Esophagus muscularis mucosa (tissue), 4 donors: Measurements from ENCODE around the gene TESK2. TPM values are rescaled to one million over a fixed set of nuclear protein-coding genes. Genes with fewer than 3 reads are reported as not detected.

ENCODE experiments used
- DNase-seq: peaks from one replicate; pipeline ENCODE4 v3.0.0-alpha.2; 2017; ENCODE audit errors: extremely low spot score
- H3K27ac ChIP-seq, 4 donors: fragments of 200-600 bp; sonication (generic); replicated peaks in 1 of 4; 1 replicate in 3 of 4; 2 replicates in 1 of 4; pipeline ENCODE4 v1.5.1; 2016 to 2019; ENCODE audit warnings: mild to moderate bottlenecking in 1 of 4
- H3K27me3 ChIP-seq, 4 donors: fragments of 200-600 bp; sonication (generic); one replicate each; pipeline versions ENCODE4 v1.5.1 to v1.6.0; 2016 to 2019
- H3K36me3 ChIP-seq, 4 donors: fragments of 200-600 bp; sonication (generic); one replicate each; pipeline ENCODE4 v1.5.1; 2016 to 2019
- H3K4me1 ChIP-seq, 4 donors: fragments of 200-600 bp; sonication (generic); one replicate each; pipeline ENCODE4 v1.5.1; 2016 to 2019
- H3K4me3 ChIP-seq, 4 donors: fragments of 200-600 bp; sonication (generic); 1 replicate in 2 of 4; 2 replicates in 2 of 4; pipeline ENCODE4 v1.5.1; 2016 to 2019; ENCODE audit warnings: mild to moderate bottlenecking in 4 of 4, moderate library complexity in 1 of 4
- H3K9me3 ChIP-seq, 4 donors: fragments of 200-600 bp; sonication (generic); 1 replicate in 3 of 4; 2 replicates in 1 of 4; pipeline ENCODE4 v1.5.1; 2016 to 2019
- EP300 ChIP-seq: sonication (generic); formaldehyde crosslinking; IDR thresholded peaks from one replicate; pipeline ENCODE4 v1.6.1; 2017; ENCODE audit warnings: antibody characterized with exemption
- POLR2A ChIP-seq: fragments of 450-650 bp; IDR thresholded peaks from one replicate; pipeline ENCODE4 v1.6.1; 2017; ENCODE audit warnings: antibody characterized with exemption, moderate library complexity, mild to moderate bottlenecking, low read depth
- POLR2AphosphoS5 ChIP-seq, 2 donors: sonication (generic); formaldehyde crosslinking; IDR thresholded peaks; one replicate each; pipeline ENCODE4 v1.6.1; 2017; ENCODE audit warnings: antibody characterized with exemption in 2 of 2
- WGBS: methylation state at CpG from one replicate; pipeline ENCODE4 v1.1.5; 2018; 5-methylcytosine and 5-hydroxymethylcytosine counted together
- intact Hi-C: fragments of 100-400 bp; cut with DNase I; formaldehyde crosslinking; loops from one replicate; pipeline ENCODE4 v1.15.1; 2023
- total RNA-seq, 4 donors: library from RNA; depleted of rRNA; stranded (reverse); fragments of >200 nt; gene quantifications; one replicate each; pipeline versions ENCODE4 v1.1.0 to v1.2.1, GENCODE V29; 2016
- TF ChIP-seq, protein P1 (sequence below), 3 experiments: fragments of 200-600 bp in 2 of 3; fragments of 450-650 bp in 1 of 3; sonication (generic) in 2 of 3; IDR thresholded peaks; one replicate each; pipeline ENCODE4 v1.5.1; 2017 to 2019; ENCODE audit warnings: antibody characterized with exemption in 3 of 3, mild to moderate bottlenecking in 2 of 3, moderate library complexity in 1 of 3

The TESK2 gene
- total RNA-seq, 4 donors from 2014 or later = 3.3 to 6.5 (median 4.8) TPM

- 97% methylated on average over 3 of the region's 4 CpGs for WGBS
- TF ChIP-seq EP300 = no peak
- TF ChIP-seq POLR2A = no peak
- TF ChIP-seq POLR2AphosphoS5 (IDR thresholded peaks at IDR 0.05) = no peak
- TF ChIP-seq, protein P1, sequence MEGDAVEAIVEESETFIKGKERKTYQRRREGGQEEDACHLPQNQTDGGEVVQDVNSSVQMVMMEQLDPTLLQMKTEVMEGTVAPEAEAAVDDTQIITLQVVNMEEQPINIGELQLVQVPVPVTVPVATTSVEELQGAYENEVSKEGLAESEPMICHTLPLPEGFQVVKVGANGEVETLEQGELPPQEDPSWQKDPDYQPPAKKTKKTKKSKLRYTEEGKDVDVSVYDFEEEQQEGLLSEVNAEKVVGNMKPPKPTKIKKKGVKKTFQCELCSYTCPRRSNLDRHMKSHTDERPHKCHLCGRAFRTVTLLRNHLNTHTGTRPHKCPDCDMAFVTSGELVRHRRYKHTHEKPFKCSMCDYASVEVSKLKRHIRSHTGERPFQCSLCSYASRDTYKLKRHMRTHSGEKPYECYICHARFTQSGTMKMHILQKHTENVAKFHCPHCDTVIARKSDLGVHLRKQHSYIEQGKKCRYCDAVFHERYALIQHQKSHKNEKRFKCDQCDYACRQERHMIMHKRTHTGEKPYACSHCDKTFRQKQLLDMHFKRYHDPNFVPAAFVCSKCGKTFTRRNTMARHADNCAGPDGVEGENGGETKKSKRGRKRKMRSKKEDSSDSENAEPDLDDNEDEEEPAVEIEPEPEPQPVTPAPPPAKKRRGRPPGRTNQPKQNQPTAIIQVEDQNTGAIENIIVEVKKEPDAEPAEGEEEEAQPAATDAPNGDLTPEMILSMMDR (IDR thresholded peaks at IDR 0.05) = no peak
- Histone ChIP-seq H3K9me3 (no peaks in the 10 kb centered on the region), H3K4me3 (no peak overlapping the region), H3K27me3 (no peaks in the 10 kb centered on the region), H3K36me3 (no peaks in the 10 kb centered on the region), H3K27ac (no peak overlapping the region), H3K4me1 (peaks cover 0 to 16% (median 14%) of the 10 kb centered on the region in 4 donors)
- intact Hi-C loops = no loop called here
- DNase-seq = no peak
Measured at GRCh38 chr1:45380125-45380524, 110.8 kb downstream of the TESK2 start.

DNA sequence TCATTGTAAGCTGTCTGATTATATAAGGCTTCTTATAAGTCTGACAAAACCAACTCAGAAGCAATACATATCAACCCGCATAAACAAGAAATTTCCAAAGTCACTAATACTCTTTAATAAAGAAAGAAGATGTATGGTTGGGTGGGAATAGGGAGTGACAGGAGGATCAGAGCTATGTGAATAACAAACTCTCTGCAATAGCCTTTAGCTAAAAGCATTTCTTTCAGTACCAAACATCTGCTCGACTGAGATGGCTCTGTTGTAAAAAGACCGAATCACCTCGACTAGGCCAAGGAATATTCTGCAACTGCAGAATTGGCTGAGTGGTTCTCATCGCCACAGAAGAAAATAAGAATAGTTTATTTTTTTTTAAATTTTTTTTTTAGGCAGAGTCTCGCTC, 111.4 kb downstream of the TESK2 start:
- Histone ChIP-seq H3K36me3 (no peaks in the 10 kb centered on the region), H3K9me3 (no peaks in the 10 kb centered on the region), H3K4me3 (no peak overlapping the region), H3K27me3 (no peaks in the 10 kb centered on the region), H3K4me1 (peaks cover 0 to 19% (median 16%) of the 10 kb centered on the region in 4 donors), H3K27ac (no peak overlapping the region)
- DNase-seq = no peak
- TF ChIP-seq POLR2AphosphoS5 (IDR thresholded peaks at IDR 0.05) (no peak), POLR2A (no peak), EP300 (no peak)
- TF ChIP-seq, protein P1 (IDR thresholded peaks at IDR 0.05) = no peak
- intact Hi-C loops = no loop called here
- WGBS = 94% methylated on average over 6 of the region's 6 CpGs

- no peak overlapping the region for H3K4me3 ChIP-seq
- TF ChIP-seq, protein P1 (IDR thresholded peaks at IDR 0.05) = no peak
- no peak for TF ChIP-seq POLR2A
- no peak for TF ChIP-seq EP300
- TF ChIP-seq POLR2AphosphoS5 (IDR thresholded peaks at IDR 0.05) = no peak
- no peaks in the 10 kb centered on the region for H3K27me3 ChIP-seq
- no peaks in the 10 kb centered on the region for H3K36me3 ChIP-seq
- no peaks in the 10 kb centered on the region for H3K9me3 ChIP-seq
- intact Hi-C loops = no loop called here
- DNase-seq = no peak
- peaks cover 0 to 29% (median 16%) of the 10 kb centered on the region in 4 donors for H3K4me1 ChIP-seq
- H3K27ac ChIP-seq = no peak overlapping the region
Measured at GRCh38 chr1:45378184-45378583, 112.8 kb downstream of the TESK2 start.

GRCh38 chr1:45375104-45376090, 115.6 kb downstream of the TESK2 start:
- no peaks in the 10 kb centered on the region for H3K9me3 ChIP-seq
- no peak for DNase-seq
- no peaks in the 10 kb centered on the region for H3K27me3 ChIP-seq
- intact Hi-C loops = no loop called here
- WGBS = 55% methylated on average over 3 of the region's 3 CpGs
- H3K4me1 ChIP-seq = peaks cover 0 to 29% (median 16%) of the 10 kb centered on the region in 4 donors
- H3K27ac ChIP-seq = peak overlapping the region in 1 of 4 donors; percentile 14
- TF ChIP-seq, protein P1 (IDR thresholded peaks at IDR 0.05) = peak in 1 of 3 experiments; percentile 13
- TF ChIP-seq POLR2AphosphoS5 (IDR thresholded peaks at IDR 0.05) = no peak
- H3K4me3 ChIP-seq = no peak overlapping the region
- no peaks in the 10 kb centered on the region for H3K36me3 ChIP-seq
